ENCODE results near the gene DIPK1B.

DIPK1B gene

GRCh38 chr9:136720251-136720897 is 8.0 kb downstream of the DIPK1B start:
- DNase-seq (ENCODE audit: low read depth) = no peak

- DNase-seq (ENCODE audit: low read depth) = no peak
These were observed 8.5 kb downstream of the DIPK1B start for GRCh38 chr9:136720898-136721338.

GRCh38 chr9:136721339-136722092 is 9.1 kb downstream of the DIPK1B start:
- DNase-seq (ENCODE audit: low read depth) = no peak

DNA sequence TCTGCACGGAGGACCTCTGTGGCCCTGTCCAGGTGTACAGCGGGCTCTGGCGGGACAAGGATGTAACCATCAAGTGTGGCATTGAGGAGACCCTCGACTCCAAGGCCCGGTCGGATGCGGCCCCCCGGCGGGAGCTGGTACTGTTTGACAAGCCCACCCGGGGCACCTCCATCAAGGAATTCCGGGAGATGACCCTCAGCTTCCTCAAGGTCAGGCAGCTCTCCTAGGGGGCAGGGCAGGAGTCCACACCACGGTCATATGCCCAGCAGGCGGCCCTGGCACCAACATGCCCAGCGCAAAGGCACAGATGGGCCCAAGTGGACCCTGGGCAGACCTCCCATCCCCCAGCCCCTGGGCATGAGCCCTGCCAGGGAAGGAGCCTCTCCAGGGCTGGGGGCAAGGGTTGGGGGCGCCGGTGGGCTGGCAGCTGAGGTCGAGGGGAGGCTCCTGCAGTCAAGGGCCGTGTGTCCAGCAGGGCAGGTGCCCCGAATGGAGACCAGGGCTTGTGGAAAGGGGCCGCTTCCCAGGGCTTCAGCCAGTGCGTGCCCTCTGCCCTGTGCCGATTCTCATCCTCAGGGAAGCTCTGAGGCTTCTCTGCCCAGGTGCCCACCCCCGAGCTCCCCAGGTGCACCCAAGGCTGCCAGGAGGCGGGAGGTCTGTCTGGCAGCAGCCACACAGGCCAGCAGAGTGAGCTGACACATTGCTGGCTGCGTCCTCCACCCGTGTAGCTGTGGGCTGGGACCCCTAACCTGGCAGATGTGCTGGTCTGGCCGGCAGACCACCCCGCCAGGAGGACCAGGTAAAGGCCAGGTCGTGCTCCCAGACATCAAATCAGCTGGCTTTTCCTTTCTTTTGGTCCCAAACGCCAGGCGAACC is 10.0 kb downstream of the DIPK1B start:
- no peak for DNase-seq (ENCODE audit: low read depth)

DNA sequence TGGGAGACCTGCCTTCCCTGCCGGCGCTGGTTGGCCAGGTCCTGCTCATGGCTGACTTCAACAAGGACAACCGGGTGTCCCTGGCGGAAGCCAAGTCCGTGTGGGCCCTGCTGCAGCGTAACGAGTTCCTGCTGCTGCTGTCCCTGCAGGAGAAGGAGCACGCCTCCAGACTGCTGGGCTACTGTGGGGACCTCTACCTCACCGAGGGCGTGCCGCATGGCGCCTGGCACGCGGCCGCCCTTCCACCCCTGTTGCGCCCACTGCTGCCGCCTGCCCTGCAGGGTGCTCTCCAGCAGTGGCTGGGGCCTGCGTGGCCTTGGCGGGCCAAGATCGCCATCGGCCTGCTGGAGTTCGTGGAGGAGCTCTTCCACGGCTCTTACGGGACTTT is 10.6 kb downstream of the DIPK1B start:
- DNase-seq (ENCODE audit: low read depth) = no peak

DNA sequence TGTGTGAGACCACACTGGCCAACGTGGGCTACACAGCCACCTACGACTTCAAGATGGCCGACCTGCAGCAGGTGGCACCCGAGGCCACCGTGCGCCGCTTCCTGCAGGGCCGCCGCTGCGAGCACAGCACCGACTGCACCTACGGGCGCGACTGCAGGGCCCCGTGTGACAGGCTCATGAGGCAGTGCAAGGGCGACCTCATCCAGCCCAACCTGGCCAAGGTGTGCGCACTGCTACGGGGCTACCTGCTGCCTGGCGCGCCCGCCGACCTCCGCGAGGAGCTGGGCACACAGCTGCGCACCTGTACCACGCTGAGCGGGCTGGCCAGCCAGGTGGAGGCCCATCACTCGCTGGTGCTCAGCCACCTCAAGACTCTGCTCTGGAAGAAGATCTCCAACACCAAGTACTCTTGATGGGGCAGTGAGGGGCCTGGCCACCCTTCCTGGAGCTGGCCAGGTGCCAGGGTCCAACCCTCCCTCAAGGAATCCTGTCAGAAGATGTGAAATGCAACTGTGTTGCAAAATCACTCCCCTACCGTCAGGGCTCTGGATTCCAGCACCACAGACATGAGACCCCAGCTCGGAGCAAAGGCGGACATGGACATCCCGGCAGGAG is 11.1 kb downstream of the DIPK1B start:
- DNase-seq (ENCODE audit: low read depth) = no peak

DNA sequence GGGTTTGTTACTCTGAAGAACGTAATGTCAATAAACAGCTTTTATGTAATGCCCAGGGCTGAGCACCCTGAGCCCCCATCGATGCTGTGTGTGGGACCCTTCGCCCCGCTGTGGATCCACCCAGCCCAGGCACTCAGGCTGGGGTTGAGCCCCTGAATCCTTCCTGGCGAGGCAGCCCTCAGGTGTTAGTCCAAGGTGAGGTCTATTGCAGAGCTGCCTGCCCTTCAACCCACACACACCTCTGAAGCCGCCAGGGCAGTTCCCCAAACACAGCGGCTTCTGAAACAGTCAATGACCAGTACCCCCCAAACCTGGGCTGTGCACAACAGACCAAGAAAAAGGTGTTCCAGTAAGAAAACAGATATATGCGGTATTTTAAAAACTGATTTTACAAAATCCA is 11.6 kb downstream of the DIPK1B start:
- DNase-seq (ENCODE audit: low read depth) = no peak

DNA sequence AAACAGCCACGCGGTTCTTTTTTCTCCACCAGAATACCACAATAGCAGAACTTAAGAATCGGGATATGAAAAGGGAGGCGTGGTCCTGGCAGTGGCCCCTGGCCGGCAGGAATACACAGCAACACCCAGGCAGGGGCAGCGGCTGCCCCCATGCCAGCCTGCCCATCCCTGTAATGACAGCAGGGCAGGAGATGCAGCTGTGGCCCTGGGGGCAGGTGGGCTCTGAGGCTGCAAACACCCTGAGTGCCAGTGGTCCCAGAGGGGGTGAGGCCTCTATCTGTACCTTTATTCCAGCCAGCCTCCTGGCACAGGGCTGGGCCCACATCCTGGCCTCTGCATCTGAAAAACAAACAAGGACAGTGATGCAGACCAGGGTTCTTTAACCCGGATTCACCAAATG is 12.4 kb downstream of the DIPK1B start:
- DNase-seq (ENCODE audit: low read depth) = no peak

DNA sequence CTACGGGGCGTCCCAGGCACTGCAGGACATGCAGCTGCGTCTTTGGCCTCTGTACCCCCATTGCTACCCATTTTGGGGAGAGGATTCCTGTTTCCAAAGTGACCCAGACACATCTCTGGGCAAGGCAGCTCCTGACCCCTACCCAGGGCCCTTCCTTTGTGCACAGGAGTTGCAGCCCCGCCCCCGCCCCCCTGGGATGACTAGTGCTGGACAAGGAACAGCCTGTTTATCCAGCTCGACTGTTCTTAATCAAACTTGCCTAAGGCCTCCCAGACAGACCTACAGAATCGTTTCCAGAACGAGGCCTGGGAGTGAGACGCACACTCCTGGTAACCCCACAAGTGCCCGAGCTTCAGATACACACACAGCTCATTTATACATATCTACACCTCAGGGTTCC is 13.2 kb downstream of the DIPK1B start:
- DNase-seq (ENCODE audit: low read depth) = no peak

DNA sequence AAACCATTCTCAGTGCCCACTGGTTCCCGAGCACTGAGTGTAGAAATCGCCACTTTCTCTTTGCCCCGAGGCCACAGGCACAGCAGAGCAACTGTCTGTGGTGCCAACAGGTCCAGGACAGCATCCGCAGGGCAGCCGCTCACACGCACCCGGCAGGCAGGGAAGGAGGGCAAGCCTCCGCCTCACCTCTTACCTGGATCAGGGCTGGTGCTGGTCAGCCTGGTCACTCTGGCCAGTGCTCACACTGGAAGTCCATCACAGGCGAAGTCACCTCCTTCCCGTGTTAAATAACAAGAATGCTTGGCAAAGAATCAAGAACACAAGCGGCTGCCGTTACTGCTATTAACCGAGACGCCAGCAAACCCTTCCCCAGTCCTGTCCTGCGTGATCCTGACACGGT is 13.7 kb downstream of the DIPK1B start:
- no peak for DNase-seq (ENCODE audit: low read depth)

- no peak for DNase-seq (ENCODE audit: low read depth)
These were observed 14.3 kb downstream of the DIPK1B start for GRCh38 chr9:136726631-136727191.

- DNase-seq (ENCODE audit: low read depth) = peak; percentile 43
These were observed 15.7 kb downstream of the DIPK1B start for GRCh38 chr9:136728080-136728547.

DNA sequence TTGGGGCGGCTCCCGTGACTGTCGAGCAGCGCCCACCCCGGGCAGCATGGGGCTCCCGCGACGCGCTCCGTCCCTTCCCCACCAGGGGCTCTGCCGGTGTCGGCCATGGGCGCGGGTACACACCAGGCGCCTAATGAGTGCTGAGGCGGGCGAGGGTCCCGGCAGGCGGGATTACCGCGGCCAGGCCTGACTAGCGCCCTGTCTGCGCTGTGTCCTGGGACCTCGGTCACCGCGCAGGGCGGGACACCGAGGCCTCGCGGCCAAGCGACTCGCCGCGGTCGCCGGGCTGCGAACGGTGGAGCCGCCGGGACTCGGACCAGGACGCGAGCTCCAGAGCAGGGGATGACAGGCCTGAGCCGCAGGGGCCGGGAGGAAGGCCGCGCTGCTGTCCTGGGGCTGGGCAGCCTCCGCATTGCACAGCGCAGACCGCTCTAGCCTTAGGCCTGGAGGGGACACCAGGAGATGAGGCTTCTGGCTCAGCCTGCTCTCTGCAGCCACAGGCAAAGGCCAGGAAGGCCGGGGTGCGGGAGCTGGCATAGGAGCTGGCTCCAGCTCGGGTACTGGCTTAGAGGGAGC is 16.3 kb downstream of the DIPK1B start:
- no peak for DNase-seq (ENCODE audit: low read depth)

DNA sequence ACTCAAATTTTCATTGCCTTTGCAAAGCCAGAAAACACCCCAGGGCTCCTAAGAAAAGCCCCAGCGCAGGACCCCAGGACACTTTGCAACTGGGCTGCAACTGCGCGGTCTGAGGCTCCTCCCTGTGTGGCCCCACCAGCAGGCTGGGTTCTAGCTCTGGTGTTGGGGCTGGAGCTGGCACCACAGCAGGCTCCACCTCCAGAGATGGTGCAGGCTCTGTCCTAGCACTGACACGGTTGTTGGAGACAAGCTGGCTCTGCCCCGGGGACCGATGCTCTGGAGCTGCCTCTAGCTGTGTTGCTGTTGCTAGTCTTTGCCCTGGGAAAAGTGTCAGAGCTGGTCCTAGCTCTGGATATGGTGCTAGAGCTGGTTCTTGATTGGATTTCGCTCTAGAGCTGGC is 16.8 kb downstream of the DIPK1B start:
- DNase-seq (ENCODE audit: low read depth) = no peak

- no peak for DNase-seq (ENCODE audit: low read depth)
These were observed 17.6 kb downstream of the DIPK1B start for GRCh38 chr9:136729926-136730325.

DNA sequence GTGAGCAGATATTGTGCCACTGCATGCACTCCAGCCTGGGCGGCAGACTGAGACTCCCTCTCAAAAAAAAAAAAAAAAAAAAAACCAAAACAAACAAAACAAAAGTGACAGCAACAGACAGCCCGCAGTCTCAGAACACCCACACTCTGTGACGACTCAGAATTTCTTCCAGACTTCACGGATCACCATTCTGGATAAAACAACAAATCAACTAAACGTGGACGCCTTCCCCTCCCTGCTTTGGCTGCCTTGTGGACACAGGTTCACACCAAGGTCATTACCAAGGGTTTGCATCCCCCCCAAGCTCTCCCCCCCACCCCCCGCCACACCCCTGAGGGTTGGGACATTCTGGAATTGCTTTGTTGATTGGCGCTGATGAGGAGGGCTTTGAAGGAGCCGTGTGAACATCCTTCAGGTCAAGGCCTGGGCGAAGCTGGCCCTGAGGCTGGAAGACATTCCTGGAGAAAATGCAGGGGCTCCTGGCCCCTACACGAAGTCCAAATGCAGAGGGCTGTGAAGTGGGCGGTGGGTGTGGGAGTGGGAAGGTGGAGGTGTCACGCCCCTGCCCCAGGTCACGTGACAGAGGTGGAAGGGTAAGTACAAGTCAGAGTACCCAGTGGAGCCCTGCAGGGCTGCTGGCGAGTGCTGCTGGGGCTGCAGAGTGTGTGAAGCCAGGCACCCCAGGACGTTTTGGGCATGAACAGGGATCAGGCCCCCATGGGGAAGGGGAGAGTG is 20.2 kb downstream of the DIPK1B start:
- DNase-seq (ENCODE audit: low read depth) = no peak

DNA sequence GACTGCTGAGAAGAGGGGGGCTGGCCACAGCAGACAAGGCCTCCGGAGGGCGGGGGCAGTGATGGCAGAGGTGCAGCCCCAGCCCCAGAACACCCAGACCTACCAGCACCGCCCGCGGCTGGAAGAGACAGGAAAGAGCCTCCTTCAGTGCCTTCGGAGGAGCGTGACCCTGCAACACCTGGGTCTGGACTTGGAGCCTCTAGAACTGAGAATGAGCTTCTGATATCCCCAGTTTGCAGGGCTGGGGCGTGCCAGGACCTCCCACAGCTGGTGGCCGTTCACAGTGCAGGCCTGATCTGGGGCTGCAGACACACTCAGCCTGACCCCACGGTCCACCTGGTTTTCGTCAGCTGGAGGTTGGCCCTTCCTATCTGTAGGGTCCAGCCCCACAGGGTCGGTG is 21.2 kb downstream of the DIPK1B start:
- DNase-seq (ENCODE audit: low read depth) = no peak

GRCh38 chr9:136734837-136735496 is 22.6 kb downstream of the DIPK1B start:
- no peak for DNase-seq (ENCODE audit: low read depth)

GRCh38 chr9:136735812-136736480 is 23.6 kb downstream of the DIPK1B start:
- no peak for DNase-seq (ENCODE audit: low read depth)

GRCh38 chr9:136738960-136739359 is 26.6 kb downstream of the DIPK1B start:
- DNase-seq (ENCODE audit: low read depth) = no peak

Measured in HS-5 (cell line).